ENCODE data around the gene SNX6.
"Not testable (repeated sequence)": the region's sequence is repeated elsewhere in the genome, so short reads cannot be mapped to it uniquely, and the experiment has no call there.

SNX6 gene

DNA sequence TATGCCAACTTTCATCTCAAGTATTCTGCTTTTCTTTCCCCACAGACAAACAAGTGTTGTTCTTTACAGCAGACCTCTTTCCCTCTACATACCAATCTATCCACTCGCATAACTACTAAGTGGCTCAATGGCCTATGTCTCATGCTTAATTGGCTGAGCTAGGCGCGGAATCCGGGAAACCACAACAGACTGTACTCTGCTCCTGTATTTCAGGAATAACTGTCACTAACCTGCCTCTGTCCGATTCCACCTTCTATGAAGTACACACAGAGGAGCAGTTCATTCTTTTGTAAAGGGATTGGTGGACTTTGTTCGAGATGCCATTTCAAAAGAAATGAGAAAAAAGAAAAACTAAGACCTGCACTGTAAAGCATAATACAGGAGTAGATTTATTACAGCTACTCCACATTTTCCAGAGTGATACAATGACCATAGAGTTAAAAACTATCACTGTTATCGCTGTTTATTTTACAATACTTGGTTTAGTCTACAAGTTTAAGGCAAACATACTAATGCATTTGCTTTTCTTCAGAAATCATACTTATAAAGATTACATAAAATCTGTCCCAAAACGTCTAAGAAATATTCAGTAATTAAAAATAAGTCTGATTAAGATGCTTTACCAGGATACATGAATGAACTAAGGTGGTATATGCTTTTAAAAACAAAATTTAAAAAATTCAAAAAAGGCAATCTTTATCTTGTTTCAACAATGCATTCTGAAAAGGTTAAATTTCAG is 67.7 kb downstream of the SNX6 start:
- DNase-seq, result not testable (repeated sequence)

DNA sequence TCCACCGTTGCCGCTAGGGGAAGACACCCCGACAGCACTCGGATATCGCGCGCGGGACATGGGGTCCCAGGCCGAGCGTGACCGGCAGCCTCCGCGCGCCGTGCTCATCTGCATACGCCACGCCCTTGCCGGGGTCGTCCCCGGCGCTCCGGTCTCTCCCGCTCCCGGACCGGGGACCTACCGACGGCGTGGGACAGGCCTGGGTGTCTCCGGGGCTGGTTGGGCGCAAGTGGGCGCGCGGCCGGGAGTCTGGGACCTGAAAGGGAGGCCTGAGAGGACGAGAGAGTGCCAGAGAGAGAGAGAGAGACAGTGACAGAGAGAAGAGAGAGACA is 73.5 kb downstream of the SNX6 start:
- not testable (repeated sequence) for DNase-seq

DNA sequence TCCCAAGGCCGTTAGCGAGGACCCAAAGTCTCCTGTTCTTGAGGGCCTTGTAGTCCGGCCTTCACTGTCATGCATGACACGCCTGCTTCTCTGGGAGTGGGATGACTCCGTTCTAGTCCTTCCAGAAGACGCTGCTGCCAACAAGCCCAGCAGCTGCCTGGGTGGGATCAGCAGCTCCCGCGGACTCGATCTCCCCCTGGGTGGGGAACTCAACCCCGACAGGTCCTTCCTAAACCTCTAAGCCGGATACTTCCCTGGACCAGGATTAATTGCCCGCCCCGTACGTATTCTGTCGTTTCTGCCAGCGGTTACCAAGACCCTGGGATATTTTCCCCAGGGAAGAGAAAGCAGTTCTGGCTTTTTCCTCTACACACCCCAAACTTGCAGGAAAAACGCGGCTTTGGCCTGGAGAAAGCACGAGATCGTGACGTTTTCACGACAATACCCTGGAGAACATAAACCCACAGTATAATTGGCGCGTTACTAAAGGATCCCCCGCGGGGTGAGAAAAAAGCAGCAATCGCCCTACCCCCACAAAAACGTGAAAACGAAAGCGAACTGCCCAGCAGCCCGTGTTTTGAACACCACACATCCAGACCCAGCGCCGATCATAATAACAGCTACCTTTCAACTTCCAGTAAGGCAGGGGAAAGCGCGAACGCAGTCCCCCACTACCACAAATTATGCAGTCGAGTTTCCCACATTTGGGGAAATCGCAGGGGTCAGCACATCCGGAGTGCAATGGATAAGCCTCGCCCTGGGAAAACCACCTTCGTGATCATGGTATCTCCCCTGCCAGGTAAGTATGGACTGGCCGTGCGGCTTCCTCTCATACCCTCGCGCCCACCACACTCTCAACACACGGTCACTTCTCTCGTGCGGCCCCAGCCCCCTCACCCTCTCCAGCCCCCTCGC is 74.1 kb downstream of the SNX6 start:
- DNase-seq, result not testable (repeated sequence)

DNA sequence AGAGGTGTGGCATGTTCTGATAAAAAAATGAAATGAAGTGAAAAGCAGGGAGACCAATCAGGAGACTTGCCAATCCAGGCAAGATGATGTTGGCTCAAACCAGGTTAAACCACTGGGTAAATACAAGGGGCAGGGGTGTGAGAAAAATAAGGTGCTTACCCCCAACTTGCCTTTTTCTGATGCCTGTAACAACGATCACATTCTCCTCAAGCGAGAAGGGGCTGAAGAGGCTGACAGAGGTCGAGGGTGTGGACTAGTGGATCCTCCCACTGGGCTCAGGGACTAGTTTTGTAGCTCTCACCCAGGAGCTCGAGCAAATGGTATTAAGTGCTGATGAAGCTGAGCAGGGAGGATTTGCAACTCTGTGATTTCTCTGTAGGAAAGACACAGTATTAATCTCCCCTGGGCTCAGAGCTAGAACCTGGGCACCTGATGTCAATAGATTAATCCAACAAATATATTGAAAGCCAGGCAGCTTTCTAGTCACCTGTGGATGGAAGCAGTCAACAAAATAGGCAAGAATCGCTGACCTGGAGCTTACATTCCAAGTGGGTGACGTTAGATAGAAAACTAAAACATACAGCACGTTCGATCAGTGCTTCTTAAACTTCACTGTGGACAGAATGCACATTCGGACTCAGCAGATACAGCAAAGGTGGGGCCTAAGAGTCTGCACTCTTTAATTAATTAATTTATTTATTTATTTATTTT is 75.3 kb downstream of the SNX6 start:
- DNase-seq, result peak; percentile 23

DNA sequence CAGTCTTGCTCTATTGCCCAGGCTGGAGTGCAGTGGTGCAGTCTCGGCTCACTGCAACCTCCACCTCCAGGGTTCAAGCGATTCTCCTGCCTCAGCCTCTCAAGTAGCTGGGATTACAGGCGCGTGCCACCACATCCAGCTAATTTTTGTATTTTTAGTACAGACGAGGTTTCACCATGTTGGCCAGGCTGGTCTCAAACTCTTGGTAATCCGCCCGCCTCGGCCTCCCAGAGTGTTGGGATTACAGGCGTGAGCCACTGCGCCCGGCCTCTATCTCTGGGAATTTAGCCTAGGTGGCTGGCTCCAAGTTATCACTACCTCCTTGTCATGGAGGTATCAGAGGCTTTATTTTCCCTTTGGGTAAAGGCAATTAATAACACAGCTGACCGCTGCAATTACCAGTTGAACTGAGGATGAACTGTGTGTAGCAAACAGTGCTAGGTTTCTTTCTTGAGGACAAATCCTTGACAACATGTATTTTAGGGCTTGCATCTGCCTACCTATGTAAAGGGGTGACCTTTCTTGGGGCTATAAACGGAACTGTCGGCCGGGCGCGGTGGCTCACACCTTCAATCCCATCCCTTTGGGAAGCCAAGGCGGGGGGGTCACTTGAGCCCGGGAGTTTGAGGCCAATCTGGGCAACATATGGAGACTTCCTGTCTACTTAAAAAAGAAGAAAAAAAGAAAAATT is 80.5 kb downstream of the SNX6 start:
- DNase-seq, result not testable (repeated sequence)

DNA sequence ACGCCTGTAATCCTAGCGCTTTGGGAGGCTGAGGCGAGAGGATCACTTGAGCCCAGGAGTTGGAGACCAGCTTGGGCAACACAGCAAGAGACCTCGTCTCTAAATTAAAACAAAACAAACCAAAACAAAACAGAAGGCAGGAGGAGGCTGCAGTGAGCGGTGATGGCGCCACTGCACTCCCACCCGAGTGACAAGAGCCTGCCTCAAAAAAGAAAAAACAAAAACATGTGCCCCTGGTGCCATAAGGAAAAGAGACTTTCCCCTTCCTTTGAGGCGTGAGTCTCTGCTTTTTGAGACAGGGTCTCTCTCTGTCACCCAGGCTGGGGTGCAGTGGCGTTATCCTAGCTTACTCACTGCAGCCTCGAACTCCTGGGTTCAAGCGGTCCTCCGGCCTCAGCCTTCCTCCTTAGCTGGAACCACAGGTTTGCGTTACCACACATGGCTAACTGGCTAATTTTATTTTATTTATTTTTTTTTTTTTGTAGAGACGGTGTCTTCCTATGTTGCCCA is 81.4 kb downstream of the SNX6 start:
- DNase-seq, result no peak

DNA sequence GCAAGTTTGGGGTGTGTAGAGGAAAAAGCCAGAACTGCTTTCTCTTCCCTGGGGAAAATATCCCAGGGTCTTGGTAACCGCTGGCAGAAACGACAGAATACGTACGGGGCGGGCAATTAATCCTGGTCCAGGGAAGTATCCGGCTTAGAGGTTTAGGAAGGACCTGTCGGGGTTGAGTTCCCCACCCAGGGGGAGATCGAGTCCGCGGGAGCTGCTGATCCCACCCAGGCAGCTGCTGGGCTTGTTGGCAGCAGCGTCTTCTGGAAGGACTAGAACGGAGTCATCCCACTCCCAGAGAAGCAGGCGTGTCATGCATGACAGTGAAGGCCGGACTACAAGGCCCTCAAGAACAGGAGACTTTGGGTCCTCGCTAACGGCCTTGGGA is 82.8 kb downstream of the SNX6 start:
- not testable (repeated sequence) for DNase-seq

DNA sequence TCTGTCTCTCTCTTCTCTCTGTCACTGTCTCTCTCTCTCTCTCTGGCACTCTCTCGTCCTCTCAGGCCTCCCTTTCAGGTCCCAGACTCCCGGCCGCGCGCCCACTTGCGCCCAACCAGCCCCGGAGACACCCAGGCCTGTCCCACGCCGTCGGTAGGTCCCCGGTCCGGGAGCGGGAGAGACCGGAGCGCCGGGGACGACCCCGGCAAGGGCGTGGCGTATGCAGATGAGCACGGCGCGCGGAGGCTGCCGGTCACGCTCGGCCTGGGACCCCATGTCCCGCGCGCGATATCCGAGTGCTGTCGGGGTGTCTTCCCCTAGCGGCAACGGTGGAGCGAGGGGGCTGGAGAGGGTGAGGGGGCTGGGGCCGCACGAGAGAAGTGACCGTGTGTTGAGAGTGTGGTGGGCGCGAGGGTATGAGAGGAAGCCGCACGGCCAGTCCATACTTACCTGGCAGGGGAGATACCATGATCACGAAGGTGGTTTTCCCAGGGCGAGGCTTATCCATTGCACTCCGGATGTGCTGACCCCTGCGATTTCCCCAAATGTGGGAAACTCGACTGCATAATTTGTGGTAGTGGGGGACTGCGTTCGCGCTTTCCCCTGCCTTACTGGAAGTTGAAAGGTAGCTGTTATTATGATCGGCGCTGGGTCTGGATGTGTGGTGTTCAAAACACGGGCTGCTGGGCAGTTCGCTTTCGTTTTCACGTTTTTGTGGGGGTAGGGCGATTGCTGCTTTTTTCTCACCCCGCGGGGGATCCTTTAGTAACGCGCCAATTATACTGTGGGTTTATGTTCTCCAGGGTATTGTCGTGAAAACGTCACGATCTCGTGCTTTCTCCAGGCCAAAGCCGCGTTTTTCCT is 83.4 kb downstream of the SNX6 start:
- not testable (repeated sequence) for DNase-seq

DNA sequence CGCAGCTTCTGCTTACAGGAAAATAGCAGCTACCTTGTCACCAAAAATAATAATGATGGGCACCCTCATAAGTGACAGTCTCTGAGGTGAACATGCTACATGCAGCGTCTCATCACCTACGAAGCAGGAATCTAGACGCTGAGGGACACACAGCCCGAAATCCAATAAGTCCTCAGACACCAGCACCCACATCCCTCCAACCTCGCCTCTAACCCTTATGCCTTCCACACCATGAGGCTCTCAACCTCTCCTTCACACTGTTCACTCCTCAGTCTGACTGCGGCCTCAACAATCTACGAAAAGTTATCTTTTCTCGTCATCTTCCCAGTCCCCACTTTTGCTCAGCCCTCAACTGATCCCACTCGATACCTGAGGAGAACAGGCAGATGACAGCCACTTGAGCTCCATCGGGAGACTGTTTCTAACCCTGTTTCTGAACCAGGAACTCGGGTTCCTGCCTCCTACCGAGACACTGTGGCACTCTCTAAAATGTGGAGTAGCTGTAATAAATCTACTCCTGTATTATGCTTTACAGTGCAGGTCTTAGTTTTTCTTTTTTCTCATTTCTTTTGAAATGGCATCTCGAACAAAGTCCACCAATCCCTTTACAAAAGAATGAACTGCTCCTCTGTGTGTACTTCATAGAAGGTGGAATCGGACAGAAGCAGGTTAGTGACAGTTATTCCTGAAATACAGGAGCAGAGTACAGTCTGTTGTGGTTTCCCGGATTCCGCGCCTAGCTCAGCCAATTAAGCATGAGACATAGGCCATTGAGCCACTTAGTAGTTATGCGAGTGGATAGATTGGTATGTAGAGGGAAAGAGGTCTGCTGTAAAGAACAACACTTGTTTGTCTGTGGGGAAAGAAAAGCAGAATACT is 89.5 kb downstream of the SNX6 start:
- not testable (repeated sequence) for DNase-seq

DNA sequence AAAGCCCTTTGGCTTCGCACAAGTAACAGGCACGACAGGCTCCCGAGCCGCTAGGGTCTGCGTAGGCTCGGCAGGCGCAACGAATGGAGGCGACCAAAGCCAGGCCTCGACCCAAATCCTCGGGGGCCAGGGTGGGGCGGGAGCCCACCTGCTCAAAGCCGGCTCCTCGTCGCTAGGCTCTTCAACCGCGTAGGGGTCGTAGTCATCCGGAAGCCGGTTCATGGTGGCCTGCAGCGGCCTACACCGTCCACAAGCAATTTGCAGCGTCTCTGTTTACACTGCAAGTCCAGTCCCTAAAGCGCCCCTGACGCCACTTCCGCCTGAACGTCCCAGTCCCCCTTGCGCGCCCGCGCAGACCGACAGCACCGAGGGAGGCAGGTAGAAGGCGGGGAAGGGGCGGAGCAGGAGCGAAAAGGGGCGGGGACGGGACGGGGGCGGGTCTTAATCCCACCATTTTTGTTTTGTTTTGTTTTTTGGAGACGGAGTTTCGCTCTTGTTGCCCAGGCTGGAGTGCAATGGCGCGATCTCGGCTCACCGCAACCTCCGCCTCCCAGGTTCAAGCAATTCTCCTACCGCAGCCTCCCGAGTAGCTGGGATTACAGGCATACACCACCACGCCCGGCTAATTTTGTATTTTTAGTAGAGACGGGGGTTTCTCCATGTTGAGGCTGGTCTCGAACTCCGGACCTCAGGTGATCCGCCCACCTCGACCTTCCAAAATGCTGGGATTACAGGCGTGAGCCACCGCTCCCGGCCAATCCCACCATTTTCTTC is 90.4 kb downstream of the SNX6 start, which contains the start of gene EAPP:
TSS of gene EAPP (minus strand) at position 295 of the 774 bp plus-strand sequence. CDS start at position 222, 73 bp downstream.
- peak; percentile 96 for DNase-seq

DNA sequence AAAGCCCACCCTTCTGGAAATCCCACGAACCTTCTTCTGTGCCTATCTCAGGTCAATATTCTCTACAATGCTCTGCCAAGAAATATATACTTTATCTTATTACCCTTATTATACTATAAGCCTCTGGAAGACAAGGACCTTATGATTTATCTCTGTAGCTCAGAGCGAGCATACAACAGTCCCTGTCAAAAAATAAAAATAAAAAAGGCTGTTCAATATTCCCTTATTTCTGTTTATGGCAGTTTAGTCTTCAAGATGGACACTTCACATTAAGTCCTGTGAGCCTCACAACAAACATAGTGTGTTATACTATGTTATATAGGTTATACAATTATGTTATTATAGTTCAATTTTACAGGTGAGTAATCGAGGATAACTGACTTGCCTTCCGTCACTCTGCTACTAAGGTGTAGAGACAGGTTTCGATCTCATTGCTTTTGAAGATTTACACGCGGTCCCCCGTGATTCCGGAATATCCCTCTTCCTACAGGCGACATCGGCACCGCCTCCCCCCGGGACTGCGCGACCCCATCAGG is 91.0 kb downstream of the SNX6 start:
- no peak for DNase-seq

DNA sequence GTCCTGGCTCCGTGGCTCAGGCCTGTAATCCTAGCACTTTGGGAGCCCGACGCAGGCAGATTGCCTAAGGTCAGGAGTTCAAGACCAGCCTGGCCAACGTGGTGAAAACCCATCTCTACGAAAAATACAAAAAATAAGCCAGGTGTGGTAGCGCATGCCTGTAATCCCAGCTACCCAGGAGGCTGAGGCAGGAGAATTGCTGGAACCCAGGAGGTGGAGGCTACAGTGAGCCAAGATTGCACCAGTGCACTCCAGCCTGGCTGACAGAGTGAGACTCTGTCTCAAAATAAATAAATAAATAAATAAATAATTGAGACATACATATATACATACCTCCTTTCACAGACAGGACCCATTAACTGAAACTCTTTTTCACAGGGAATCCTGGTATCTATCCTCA is 91.9 kb downstream of the SNX6 start:
- not testable (repeated sequence) for DNase-seq

DNA sequence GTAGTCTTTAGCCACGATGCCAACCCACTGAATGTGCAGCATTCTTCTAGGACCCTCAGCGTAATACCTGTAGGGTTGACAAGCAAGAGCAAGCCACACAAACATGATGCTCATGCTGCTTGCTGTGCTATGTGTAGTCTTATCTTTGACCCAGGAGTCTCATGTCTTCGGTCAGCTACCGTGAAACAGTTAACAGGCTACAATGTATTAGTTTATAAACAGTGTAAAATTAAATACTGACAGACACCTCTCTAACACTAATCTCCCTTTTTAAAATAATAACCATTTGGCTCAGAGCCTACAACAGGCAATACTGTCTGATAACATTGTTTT is 92.3 kb downstream of the SNX6 start:
- no peak for DNase-seq

DNA sequence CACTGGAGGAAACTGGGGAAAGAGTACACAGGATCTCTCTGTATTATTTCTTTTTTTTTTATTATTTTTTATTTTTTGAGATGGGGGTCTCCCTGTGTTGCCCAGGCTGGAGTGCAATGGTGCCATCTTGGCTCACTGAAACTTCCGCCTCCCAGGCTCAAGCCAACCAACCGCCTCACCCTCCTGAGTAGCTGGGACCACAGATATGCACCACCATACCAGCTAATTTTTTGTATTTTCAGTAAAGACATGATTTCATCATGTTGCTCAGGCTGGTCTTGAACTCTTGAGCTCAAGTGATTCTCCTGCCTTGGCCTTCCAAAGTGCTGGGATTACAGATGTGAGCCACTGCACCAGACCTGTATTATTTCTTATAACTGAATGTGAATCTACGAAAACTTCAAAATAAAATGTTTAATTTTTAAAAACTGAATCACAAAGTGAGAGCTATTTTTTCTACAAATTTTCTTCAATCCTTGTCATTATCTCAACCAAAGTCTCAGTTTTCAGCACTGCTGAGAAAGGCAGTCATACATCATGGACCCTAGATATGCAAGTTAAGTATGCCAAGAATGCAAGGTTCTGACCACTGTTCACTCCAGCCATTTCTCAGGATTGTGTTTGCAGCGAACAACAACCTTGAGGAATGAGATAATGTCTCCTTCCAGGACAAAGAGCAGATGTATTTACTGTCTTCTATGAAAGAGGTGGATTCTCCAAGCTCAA is 92.8 kb downstream of the SNX6 start:
- peak; percentile 66 for DNase-seq

DNA sequence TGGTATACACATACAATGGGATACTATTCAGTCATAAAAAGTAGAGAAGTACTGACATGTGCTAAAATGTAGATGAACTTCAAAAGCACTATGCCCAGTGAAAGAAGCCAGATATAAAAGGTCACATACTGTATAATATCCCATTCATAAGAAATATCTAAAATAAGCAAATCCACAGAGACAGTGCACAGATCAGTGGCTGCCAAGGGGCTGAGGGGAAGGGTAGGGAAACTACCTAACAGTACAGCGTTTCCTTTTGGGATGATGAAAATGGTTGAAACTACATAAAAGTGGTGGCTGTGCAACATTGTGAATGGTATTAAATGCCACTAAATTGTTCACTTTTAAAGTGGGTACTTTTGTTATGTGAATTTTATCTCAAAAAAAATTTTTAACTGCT is 102.4 kb downstream of the SNX6 start:
- no peak for DNase-seq

DNA sequence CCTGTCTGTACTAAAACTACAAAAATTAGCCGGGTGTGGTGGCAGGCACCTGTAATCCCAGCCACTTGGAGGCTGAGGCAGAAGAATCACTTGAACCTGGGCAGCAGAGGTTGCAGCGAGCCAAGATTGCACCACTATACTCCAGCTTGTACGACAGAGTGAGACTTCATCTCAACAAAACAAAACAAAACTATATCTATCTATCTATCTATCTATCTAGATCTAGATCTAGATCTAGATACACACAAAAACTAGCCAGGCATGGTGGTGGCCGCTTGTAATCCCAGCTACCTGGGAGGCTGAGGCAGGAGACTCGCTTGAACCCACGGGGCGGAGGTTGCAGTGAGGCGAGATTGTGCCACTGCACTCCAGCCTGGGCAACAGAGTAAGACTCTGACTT is 105.7 kb downstream of the SNX6 start:
- not testable (repeated sequence) for DNase-seq

DNA sequence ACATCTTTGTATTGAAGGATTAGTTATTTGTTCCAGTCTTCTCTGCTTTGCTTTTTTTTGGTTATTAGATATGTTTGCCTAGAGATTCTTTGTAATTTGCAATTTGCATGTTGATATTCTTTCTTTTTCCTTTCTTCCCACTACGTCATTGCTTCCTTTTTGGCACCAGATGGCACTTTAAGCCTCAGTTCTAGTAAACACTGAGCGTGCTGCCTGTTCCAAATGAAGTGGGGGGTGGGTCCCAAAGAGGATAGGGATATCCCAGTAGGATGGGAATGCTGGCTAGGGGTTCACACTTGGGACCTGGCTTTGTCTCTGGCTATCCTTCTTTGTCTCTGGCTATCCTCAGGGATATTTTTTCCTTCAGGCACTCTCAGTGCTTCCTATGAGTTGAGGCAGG is 107.5 kb downstream of the SNX6 start:
- no peak for DNase-seq

DNA sequence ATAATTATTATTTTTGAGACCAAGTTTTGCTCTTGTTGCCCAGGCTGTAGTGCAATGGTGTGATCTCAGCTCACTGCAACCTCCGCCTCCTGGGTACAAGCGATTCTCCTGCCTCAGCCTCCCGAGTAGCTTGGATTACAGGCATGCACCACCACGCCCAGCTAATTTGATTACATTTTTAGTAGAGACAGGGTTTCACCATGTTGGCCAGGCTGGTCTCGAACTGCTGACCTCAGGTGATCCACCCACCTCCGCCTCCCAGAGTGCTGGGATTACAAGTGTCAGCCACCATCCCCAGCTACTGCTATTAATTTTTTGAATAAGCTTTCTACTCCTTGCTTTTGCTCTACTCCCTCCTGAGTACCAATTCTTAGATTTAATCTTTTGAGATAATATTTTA is 108.9 kb downstream of the SNX6 start:
- DNase-seq, result not testable (repeated sequence)

Data from fibroblast of upper back skin (primary cell).